Esophagus muscularis mucosa (tissue), 4 donors: ENCODE measurements around the gene NCBP1. TPM values are rescaled to one million over a fixed set of nuclear protein-coding genes. Genes with fewer than 3 reads are reported as not detected.

ENCODE experiments used
- DNase-seq: peaks from one replicate; pipeline ENCODE4 v3.0.0-alpha.2; 2017; ENCODE audit errors: extremely low spot score
- H3K27ac ChIP-seq, 4 donors: fragments of 200-600 bp; sonication (generic); replicated peaks in 1 of 4; 1 replicate in 3 of 4; 2 replicates in 1 of 4; pipeline ENCODE4 v1.5.1; 2016 to 2019; ENCODE audit warnings: mild to moderate bottlenecking in 1 of 4
- H3K27me3 ChIP-seq, 4 donors: fragments of 200-600 bp; sonication (generic); one replicate each; pipeline versions ENCODE4 v1.5.1 to v1.6.0; 2016 to 2019
- H3K36me3 ChIP-seq, 4 donors: fragments of 200-600 bp; sonication (generic); one replicate each; pipeline ENCODE4 v1.5.1; 2016 to 2019
- H3K4me1 ChIP-seq, 4 donors: fragments of 200-600 bp; sonication (generic); one replicate each; pipeline ENCODE4 v1.5.1; 2016 to 2019
- H3K4me3 ChIP-seq, 4 donors: fragments of 200-600 bp; sonication (generic); 1 replicate in 2 of 4; 2 replicates in 2 of 4; pipeline ENCODE4 v1.5.1; 2016 to 2019; ENCODE audit warnings: mild to moderate bottlenecking in 4 of 4, moderate library complexity in 1 of 4
- H3K9me3 ChIP-seq, 4 donors: fragments of 200-600 bp; sonication (generic); 1 replicate in 3 of 4; 2 replicates in 1 of 4; pipeline ENCODE4 v1.5.1; 2016 to 2019
- CTCF ChIP-seq, 3 experiments: fragments of 200-600 bp in 2 of 3; fragments of 450-650 bp in 1 of 3; sonication (generic) in 2 of 3; IDR thresholded peaks; one replicate each; pipeline ENCODE4 v1.5.1; 2017 to 2019; ENCODE audit warnings: antibody characterized with exemption in 3 of 3, mild to moderate bottlenecking in 2 of 3, moderate library complexity in 1 of 3
- EP300 ChIP-seq: sonication (generic); formaldehyde crosslinking; IDR thresholded peaks from one replicate; pipeline ENCODE4 v1.6.1; 2017; ENCODE audit warnings: antibody characterized with exemption
- POLR2A ChIP-seq: fragments of 450-650 bp; IDR thresholded peaks from one replicate; pipeline ENCODE4 v1.6.1; 2017; ENCODE audit warnings: antibody characterized with exemption, moderate library complexity, mild to moderate bottlenecking, low read depth
- POLR2AphosphoS5 ChIP-seq, 2 donors: sonication (generic); formaldehyde crosslinking; IDR thresholded peaks; one replicate each; pipeline ENCODE4 v1.6.1; 2017; ENCODE audit warnings: antibody characterized with exemption in 2 of 2
- WGBS: methylation state at CpG from one replicate; pipeline ENCODE4 v1.1.5; 2018; 5-methylcytosine and 5-hydroxymethylcytosine counted together
- intact Hi-C: fragments of 100-400 bp; cut with DNase I; formaldehyde crosslinking; loops from one replicate; pipeline ENCODE4 v1.15.1; 2023
- total RNA-seq, 4 donors: library from RNA; depleted of rRNA; stranded (reverse); fragments of >200 nt; gene quantifications; one replicate each; pipeline versions ENCODE4 v1.1.0 to v1.2.1, GENCODE V29; 2016

Gene NCBP1
- total RNA-seq, 4 donors from 2014 or later: 12.0 to 14.8 (median 14.6) TPM

- no peak for DNase-seq
- Histone ChIP-seq H3K27ac (no peak overlapping the region), H3K9me3 (no peaks in the 10 kb centered on the region), H3K36me3 (peaks cover 56 to 100% (median 97%) of the 10 kb centered on the region in 4 donors), H3K4me3 (no peak overlapping the region), H3K4me1 (no peaks in the 10 kb centered on the region), H3K27me3 (no peaks in the 10 kb centered on the region)
- WGBS: 40% methylated on average over 3 of the region's 3 CpGs
- no peak for TF ChIP-seq POLR2AphosphoS5 (IDR thresholded peaks at IDR 0.05)
- no peak for TF ChIP-seq EP300
- no peak for TF ChIP-seq CTCF (IDR thresholded peaks at IDR 0.05)
- TF ChIP-seq POLR2A: no peak
- intact Hi-C loops: no loop called here
Observed at GRCh38 chr9:97670586-97670985, 37.0 kb downstream of the NCBP1 start.

GRCh38 chr9:97672403-97672802 lies 38.8 kb downstream of the NCBP1 start:
- TF ChIP-seq POLR2AphosphoS5 (IDR thresholded peaks at IDR 0.05) (no peak), CTCF (IDR thresholded peaks at IDR 0.05) (no peak), EP300 (no peak), POLR2A (no peak)

GRCh38 chr9:97673922-97674321 lies 40.3 kb downstream of the NCBP1 start:
- TF ChIP-seq POLR2A (no peak), POLR2AphosphoS5 (IDR thresholded peaks at IDR 0.05) (no peak), CTCF (IDR thresholded peaks at IDR 0.05) (no peak), EP300 (no peak)

More at GRCh38 chr9:97672403-97672802, 38.8 kb downstream of the NCBP1 start:
- no peak for DNase-seq
- H3K27me3 ChIP-seq: no peaks in the 10 kb centered on the region
- WGBS: 87% methylated on average over 3 of the region's 3 CpGs
- H3K36me3 ChIP-seq: peaks cover 51 to 99% (median 88%) of the 10 kb centered on the region in 4 donors
- intact Hi-C loops: no loop called here
- no peaks in the 10 kb centered on the region for H3K9me3 ChIP-seq
- H3K4me1 ChIP-seq: no peaks in the 10 kb centered on the region
- no peak overlapping the region for H3K27ac ChIP-seq
- no peak overlapping the region for H3K4me3 ChIP-seq

GRCh38 chr9:97675655-97676054 lies 42.0 kb downstream of the NCBP1 start:
- no peaks in the 10 kb centered on the region for H3K27me3 ChIP-seq
- H3K4me1 ChIP-seq: no peaks in the 10 kb centered on the region
- no peaks in the 10 kb centered on the region for H3K9me3 ChIP-seq
- 67% methylated on average over 3 of the region's 3 CpGs for WGBS
- TF ChIP-seq POLR2AphosphoS5 (IDR thresholded peaks at IDR 0.05) (no peak), EP300 (no peak), CTCF (IDR thresholded peaks at IDR 0.05) (no peak), POLR2A (no peak)
- no peak overlapping the region for H3K4me3 ChIP-seq
- H3K27ac ChIP-seq: no peak overlapping the region
- no peak for DNase-seq
- intact Hi-C loops: no loop called here
- peaks cover 23 to 99% (median 79%) of the 10 kb centered on the region in 4 donors for H3K36me3 ChIP-seq

More at GRCh38 chr9:97673922-97674321, 40.3 kb downstream of the NCBP1 start:
- intact Hi-C loops: no loop called here
- Histone ChIP-seq H3K36me3 (peaks cover 36 to 99% (median 87%) of the 10 kb centered on the region in 4 donors), H3K4me1 (no peaks in the 10 kb centered on the region), H3K4me3 (no peak overlapping the region), H3K27ac (no peak overlapping the region), H3K9me3 (no peaks in the 10 kb centered on the region), H3K27me3 (no peaks in the 10 kb centered on the region)
- DNase-seq: no peak
- 58% methylated on average over 3 of the region's 3 CpGs for WGBS

GRCh38 chr9:97682242-97682641 lies 48.6 kb downstream of the NCBP1 start:
- 100% methylated on average over 1 of the region's 1 CpG for WGBS
- intact Hi-C loops: no loop called here
- no peak overlapping the region for H3K4me3 ChIP-seq
- TF ChIP-seq POLR2AphosphoS5 (IDR thresholded peaks at IDR 0.05): no peak
- TF ChIP-seq POLR2A: no peak
- TF ChIP-seq CTCF (IDR thresholded peaks at IDR 0.05): no peak
- TF ChIP-seq EP300: no peak
- H3K9me3 ChIP-seq: no peaks in the 10 kb centered on the region
- H3K4me1 ChIP-seq: no peaks in the 10 kb centered on the region
- no peak for DNase-seq
- H3K27ac ChIP-seq: no peak overlapping the region
- H3K27me3 ChIP-seq: no peaks in the 10 kb centered on the region
- H3K36me3 ChIP-seq: peaks cover 12 to 95% (median 73%) of the 10 kb centered on the region in 4 donors
